Activated B cell treated with CpG ODN at 0.5 μM for 24 hours (primary cell): ENCODE measurements around the gene GTF2H4. TPM values are rescaled to one million over a fixed set of nuclear protein-coding genes. Genes with fewer than 3 reads are reported as not detected.

Experiments
- ATAC-seq: fragments of 200-7000 bp; cut with Tn5 transposase; one replicate; pipeline ENCODE4 v1.10.0; 2021; ENCODE audit warnings: low read depth, mild to moderate bottlenecking, moderate library complexity
- CTCF ChIA-PET: fragments of 350-600 bp; sonication (Branson Sonifier 250); formaldehyde crosslinking; loops from one replicate; lab custom pipeline; 2021; ENCODE audit warnings: antibody characterized with exemption; lab: Charles Lee
- POLR2A ChIA-PET: fragments of 350-600 bp; sonication (Branson Sonifier 250); formaldehyde crosslinking; loops from one replicate; lab custom pipeline; 2021; ENCODE audit warnings: antibody characterized with exemption; lab: Charles Lee
- DNase-seq: peaks from one replicate; pipeline ENCODE4 v3.0.0; 2022
- H3K27ac Mint-ChIP-seq: one replicate; pipeline ENCODE4 v1.8.0; 2020; ENCODE audit warnings: mixed read lengths
- H3K27me3 Mint-ChIP-seq: one replicate; pipeline ENCODE4 v1.8.0; 2021; ENCODE audit warnings: mixed read lengths
- H3K36me3 Mint-ChIP-seq: one replicate; pipeline ENCODE4 v1.8.0; 2021; ENCODE audit warnings: low read depth, mixed read lengths
- H3K4me1 Mint-ChIP-seq: one replicate; pipeline ENCODE4 v1.8.0; 2021; ENCODE audit warnings: mixed read lengths
- H3K4me3 Mint-ChIP-seq: one replicate; pipeline ENCODE4 v1.8.0; 2020; ENCODE audit warnings: mild to moderate bottlenecking, mixed read lengths
- H3K9me3 Mint-ChIP-seq: one replicate; pipeline ENCODE4 v1.8.0; 2020; ENCODE audit warnings: mixed read lengths
- intact Hi-C: fragments of 100-400 bp; cut with micrococcal nuclease; formaldehyde crosslinking; loops from one replicate; pipeline ENCODE4 v1.15.1; 2024
- total RNA-seq: library from RNA; stranded (reverse); gene quantifications from 2 replicates; pipeline ENCODE4 v1.2.3, GENCODE V29; 2022
- TF ChIP-seq, protein P1 (sequence below): fragments of 200-600 bp; IDR thresholded peaks from one replicate; pipeline ENCODE4 v1.8.0; 2022; ENCODE audit warnings: antibody characterized with exemption, mild to moderate bottlenecking

Gene GTF2H4
- total RNA-seq, 1 donor from 2014 or later: 42.3 TPM

- peak overlapping the region; percentile 90 for H3K4me3 Mint-ChIP-seq
- no peak for ATAC-seq
These were observed 5.7 kb downstream of the GTF2H4 start for GRCh38 chr6:30913721-30914075.

DNA sequence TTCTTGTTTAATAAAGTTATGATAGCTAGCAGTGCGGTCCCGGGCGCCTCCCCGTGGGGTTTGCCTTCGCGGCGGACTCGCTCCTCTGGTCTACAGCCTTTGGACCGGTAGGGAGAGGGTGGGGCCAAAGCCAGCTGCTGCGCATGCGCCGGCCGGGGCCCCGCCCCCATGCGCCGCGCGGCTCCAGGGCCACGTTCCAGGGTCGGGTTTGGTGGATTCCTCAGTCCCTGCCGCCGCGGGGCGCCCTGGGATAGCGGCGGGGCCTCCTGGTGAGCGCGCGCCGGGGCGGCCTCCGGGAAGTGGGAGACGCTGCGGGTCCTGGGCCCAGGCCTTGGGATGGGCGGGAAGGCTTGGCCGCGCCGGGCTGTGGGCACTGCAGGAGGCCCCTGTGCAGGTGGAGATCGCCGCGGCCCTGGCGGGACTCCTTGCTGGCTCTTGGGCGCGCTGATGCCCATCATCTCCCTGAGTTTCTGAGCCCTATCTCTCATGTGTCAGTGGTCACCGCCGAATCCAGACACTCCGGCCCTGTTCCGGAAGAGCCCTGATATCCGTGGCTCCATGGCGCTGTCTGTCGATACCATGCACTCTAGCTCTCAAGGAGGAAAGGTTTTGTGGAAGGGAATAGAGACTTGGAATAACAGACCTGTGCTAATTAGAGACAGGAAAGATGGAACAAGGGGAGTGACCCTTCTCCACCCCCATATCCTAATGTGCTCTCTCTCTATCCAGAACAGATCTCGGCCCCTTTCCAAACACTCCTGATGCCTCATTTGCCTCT lies 6.3 kb downstream of the GTF2H4 start, which contains the start of gene VARS2:
Gene VARS2, plus strand, starts transcription at position 163 of the 778 bp plus-strand sequence. Its CDS starts 599 bp downstream, at position 762.
- ChIA-PET POLR2A (interaction anchor here (0.6 to 2.7 kb wide), 10 partner anchors 10 to 244 kb away, joined by 3 to 22 read pairs (median 4); partner anchors contain the start of genes DDR1 and TCF19), CTCF (interaction anchor here (0.7 to 3.4 kb wide), 17 partner anchors 11 to 181 kb away, joined by 3 to 25 read pairs (median 3); partner anchors contain the start of gene IER3)

More at GRCh38 chr6:30913721-30914075, 5.7 kb downstream of the GTF2H4 start:
- Mint-ChIP-seq H3K36me3 (peaks cover 66% of the 10 kb centered on the region), H3K27me3 (no peaks in the 10 kb centered on the region), H3K4me1 (peaks cover 29% of the 10 kb centered on the region), H3K27ac (peak overlapping the region; percentile 75), H3K9me3 (no peaks in the 10 kb centered on the region)
- TF ChIP-seq, protein P1, sequence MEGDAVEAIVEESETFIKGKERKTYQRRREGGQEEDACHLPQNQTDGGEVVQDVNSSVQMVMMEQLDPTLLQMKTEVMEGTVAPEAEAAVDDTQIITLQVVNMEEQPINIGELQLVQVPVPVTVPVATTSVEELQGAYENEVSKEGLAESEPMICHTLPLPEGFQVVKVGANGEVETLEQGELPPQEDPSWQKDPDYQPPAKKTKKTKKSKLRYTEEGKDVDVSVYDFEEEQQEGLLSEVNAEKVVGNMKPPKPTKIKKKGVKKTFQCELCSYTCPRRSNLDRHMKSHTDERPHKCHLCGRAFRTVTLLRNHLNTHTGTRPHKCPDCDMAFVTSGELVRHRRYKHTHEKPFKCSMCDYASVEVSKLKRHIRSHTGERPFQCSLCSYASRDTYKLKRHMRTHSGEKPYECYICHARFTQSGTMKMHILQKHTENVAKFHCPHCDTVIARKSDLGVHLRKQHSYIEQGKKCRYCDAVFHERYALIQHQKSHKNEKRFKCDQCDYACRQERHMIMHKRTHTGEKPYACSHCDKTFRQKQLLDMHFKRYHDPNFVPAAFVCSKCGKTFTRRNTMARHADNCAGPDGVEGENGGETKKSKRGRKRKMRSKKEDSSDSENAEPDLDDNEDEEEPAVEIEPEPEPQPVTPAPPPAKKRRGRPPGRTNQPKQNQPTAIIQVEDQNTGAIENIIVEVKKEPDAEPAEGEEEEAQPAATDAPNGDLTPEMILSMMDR: no peak
- no peak for DNase-seq
- POLR2A ChIA-PET: interaction anchor here (0.6 to 2.7 kb wide), 10 partner anchors 10 to 245 kb away, joined by 3 to 22 read pairs (median 4); partner anchors contain the start of genes DDR1 and TCF19
- CTCF ChIA-PET: interaction anchor here (0.7 to 3.4 kb wide), 18 partner anchors 10 to 181 kb away, joined by 3 to 25 read pairs (median 3); partner anchors contain the start of gene IER3
- intact Hi-C loops: loop anchor here (1.0 to 2.0 kb wide), 3 partner anchors 29 to 85 kb away; partner anchors contain the start of gene DDR1

GRCh38 chr6:30914854-30915590 lies 7.0 kb downstream of the GTF2H4 start:
- no peaks in the 10 kb centered on the region for H3K27me3 Mint-ChIP-seq
- intact Hi-C loops: loop anchor here (1.0 to 2.0 kb wide), 5 partner anchors 30 to 164 kb away; partner anchors contain the start of gene DDR1
- H3K9me3 Mint-ChIP-seq: no peaks in the 10 kb centered on the region
- TF ChIP-seq, protein P1: no peak
- POLR2A ChIA-PET: interaction anchor here (1.2 to 2.7 kb wide), 5 partner anchors 11 to 165 kb away, joined by 3 to 17 read pairs (median 8); no protein-coding TSS in a partner anchor
- peaks cover 24% of the 10 kb centered on the region for H3K4me1 Mint-ChIP-seq
- H3K36me3 Mint-ChIP-seq: peaks cover 72% of the 10 kb centered on the region
- peak overlapping the region; percentile 90 for H3K4me3 Mint-ChIP-seq
- CTCF ChIA-PET: interaction anchor here (0.8 to 4.3 kb wide), 9 partner anchors 15 to 172 kb away, joined by 3 to 41 read pairs (median 6); no protein-coding TSS in a partner anchor
- ATAC-seq (no peak), DNase-seq (no peak)
- H3K27ac Mint-ChIP-seq: peak overlapping the region; percentile 81

More for the DNA sequence above, 6.3 kb downstream of the GTF2H4 start, which contains the start of gene VARS2:
- peak; percentile 94 for DNase-seq
- Mint-ChIP-seq H3K27ac (peak within 1 kb of the TSS; percentile 81), H3K36me3 (peaks cover 70% of the 10 kb centered on the region), H3K27me3 (no peaks in the 10 kb centered on the region), H3K4me3 (peak within 1 kb of the TSS; percentile 90), H3K4me1 (peaks cover 24% of the 10 kb centered on the region), H3K9me3 (no peaks in the 10 kb centered on the region)
- peak; percentile 96 for ATAC-seq
- TF ChIP-seq, protein P1: no peak
- intact Hi-C loops: loop anchor here (1.0 to 2.0 kb wide), 3 partner anchors 29 to 86 kb away; partner anchors contain the start of gene DDR1

GRCh38 chr6:30915591-30915946 lies 7.6 kb downstream of the GTF2H4 start:
- TF ChIP-seq, protein P1: no peak
- peaks cover 72% of the 10 kb centered on the region for H3K36me3 Mint-ChIP-seq
- ChIA-PET CTCF (interaction anchor here (0.7 to 4.3 kb wide), 9 partner anchors 15 to 171 kb away, joined by 3 to 41 read pairs (median 5); no protein-coding TSS in a partner anchor), POLR2A (interaction anchor here (0.6 to 2.7 kb wide), 3 partner anchors 153 to 164 kb away, joined by 3 to 10 read pairs (median 4); no protein-coding TSS in a partner anchor)
- H3K27me3 Mint-ChIP-seq: no peaks in the 10 kb centered on the region
- ATAC-seq (no peak), DNase-seq (no peak)
- H3K9me3 Mint-ChIP-seq: no peaks in the 10 kb centered on the region
- intact Hi-C loops: loop anchor here (1.0 to 2.0 kb wide), 4 partner anchors 31 to 164 kb away; partner anchors contain the start of gene DDR1
- H3K4me3 Mint-ChIP-seq: peak overlapping the region; percentile 90
- peaks cover 24% of the 10 kb centered on the region for H3K4me1 Mint-ChIP-seq
- peak overlapping the region; percentile 56 for H3K27ac Mint-ChIP-seq
